Endothelial cell of umbilical vein (primary cell): ENCODE measurements around the gene UCHL1. TPM values are rescaled to one million over a fixed set of nuclear protein-coding genes. Genes with fewer than 3 reads are reported as not detected.

Experiments
- BruUV-seq: library from RNA; stranded (reverse); fragments of 400-500 nt; replicated peaks from 2 replicates; lab custom pipeline; 2021; lab: Mats Ljungman, UMichigan
- CTCF ChIA-PET: fragments of 300-600, 350-600 bp; sonication (Branson Sonifier 250); formaldehyde crosslinking; loops from one replicate; lab custom pipeline; 2021; ENCODE audit warnings: antibody characterized with exemption, inconsistent platforms; lab: Charles Lee
- POLR2A ChIA-PET: fragments of 300-600, 350-600 bp; sonication (Branson Sonifier 250); formaldehyde crosslinking; loops from one replicate; lab custom pipeline; 2021; ENCODE audit warnings: antibody characterized with exemption, inconsistent platforms; lab: Charles Lee
- DNase-seq: peaks from one replicate; pipeline ENCODE4 v3.0.0-alpha.2; 2011; ENCODE audit warnings: low read depth, low spot score
- FAIRE-seq: peaks from 2 replicates; lab custom pipeline; 2011; peaks lifted over from hg19 to GRCh38; lab: Jason Lieb, UNC
- H2AFZ ChIP-seq: 2 replicates; pipeline ENCODE4 v1.6.0; 2012; ENCODE audit warnings: low read depth, low read length, control low read depth, inconsistent platforms
- H3K27ac ChIP-seq: 2 replicates; pipeline ENCODE4 v1.5.1; 2011; ENCODE audit warnings: low read depth, mild to moderate bottlenecking, control low read depth, low read length, moderate library complexity; ENCODE audit not compliant: insufficient read depth
- H3K27me3 ChIP-seq, 2 experiments: 2 replicates each; pipeline versions ENCODE4 v1.6.0 to v1.6.1; 2011; ENCODE audit warnings: low read length in 2 of 2, mixed read lengths in 1 of 2; ENCODE audit not compliant: control insufficient read depth in 2 of 2, insufficient read depth in 2 of 2
- H3K36me3 ChIP-seq, 2 experiments: 2 replicates in 1 of 2; 3 replicates in 1 of 2; pipeline ENCODE4 v1.5.1; 2011; ENCODE audit warnings: low read length in 2 of 2, mild to moderate bottlenecking in 1 of 2, moderate library complexity in 1 of 2; ENCODE audit not compliant: control insufficient read depth in 2 of 2, insufficient read depth in 2 of 2; ENCODE audit errors: extremely low read depth in 1 of 2
- H3K4me1 ChIP-seq: 3 replicates; pipeline ENCODE4 v1.5.1; 2011; ENCODE audit warnings: mild to moderate bottlenecking, low read length; ENCODE audit not compliant: control insufficient read depth, insufficient read depth; ENCODE audit errors: extremely low read depth
- H3K4me2 ChIP-seq: 2 replicates; pipeline ENCODE4 v1.6.1; 2011; ENCODE audit warnings: low read length, control low read depth, mixed read lengths; ENCODE audit not compliant: insufficient read depth
- H3K4me3 ChIP-seq, 3 experiments: fragments of 200-600 bp in 1 of 3; sonication (generic), shearing (Covaris generic) in 1 of 3; replicated peaks in 1 of 3; 2 replicates each; pipeline ENCODE4 v1.5.1; 2011 to 2016; ENCODE audit warnings: control low read depth in 3 of 3, low read length in 3 of 3, mild to moderate bottlenecking in 2 of 3, inconsistent platforms in 1 of 3, low read depth in 1 of 3, moderate library complexity in 1 of 3; ENCODE audit not compliant: insufficient read depth in 1 of 3
- H3K79me2 ChIP-seq: 2 replicates; pipeline ENCODE4 v1.6.0; 2012; ENCODE audit warnings: low read length, inconsistent platforms; ENCODE audit not compliant: control insufficient read depth, insufficient read depth
- H3K9ac ChIP-seq: replicated peaks from 2 replicates; pipeline ENCODE3; 2011; ENCODE audit warnings: low read length, control low read depth; ENCODE audit not compliant: insufficient read depth; ENCODE audit errors: extremely low read depth
- H3K9me1 ChIP-seq: replicated peaks from 3 replicates; pipeline ENCODE4 v1.6.0; 2011; ENCODE audit warnings: mild to moderate bottlenecking, low read length; ENCODE audit not compliant: control insufficient read depth, insufficient read depth; ENCODE audit errors: extremely low read depth
- H3K9me3 ChIP-seq: replicated peaks from 2 replicates; pipeline ENCODE4 v1.5.1; 2012; ENCODE audit warnings: low read length, inconsistent platforms; ENCODE audit not compliant: control insufficient read depth, insufficient read depth
- H4K20me1 ChIP-seq: replicated peaks from 2 replicates; pipeline ENCODE3; 2011; ENCODE audit warnings: mild to moderate bottlenecking, low read length; ENCODE audit not compliant: control insufficient read depth, insufficient read depth; ENCODE audit errors: extremely low read depth
- CTCF ChIP-seq, 2 donors: IDR thresholded peaks; 1 replicate in 1 of 2; 2 replicates in 1 of 2; pipeline ENCODE4 v1.5.1; 2011; ENCODE audit warnings: low read length in 2 of 2, mild to moderate bottlenecking in 2 of 2, moderate library complexity in 2 of 2, control low read depth in 1 of 2, inconsistent platforms in 1 of 2, low read depth in 1 of 2; ENCODE audit not compliant: insufficient read depth in 1 of 2; ENCODE audit errors: extremely low read depth in 1 of 2
- EZH2 ChIP-seq: IDR thresholded peaks from 2 replicates; pipeline ENCODE4 v1.6.1; 2012; ENCODE audit warnings: borderline replicate concordance, low read depth, mild to moderate bottlenecking, moderate library complexity, low read length, inconsistent platforms; ENCODE audit not compliant: severe bottlenecking
- FOS ChIP-seq: IDR thresholded peaks from 2 replicates; pipeline ENCODE4 v1.6.1; 2011; ENCODE audit warnings: mild to moderate bottlenecking, low read length, moderate library complexity, borderline replicate concordance; ENCODE audit not compliant: insufficient read depth
- GATA2 ChIP-seq: IDR thresholded peaks from 2 replicates; pipeline ENCODE4 v1.7.0; 2011; ENCODE audit warnings: low read depth, mild to moderate bottlenecking, moderate library complexity, mixed read lengths, low read length; ENCODE audit not compliant: insufficient read length, insufficient read depth
- JUN ChIP-seq: IDR thresholded peaks from 2 replicates; pipeline ENCODE4 v1.6.1; 2011; ENCODE audit warnings: borderline replicate concordance, low read depth; ENCODE audit not compliant: insufficient read length, insufficient read depth
- MYC ChIP-seq: IDR thresholded peaks from one replicate; pipeline ENCODE4 v1.6.1; 2011; ENCODE audit warnings: mild to moderate bottlenecking, low read depth, low read length
- POLR2A ChIP-seq: IDR thresholded peaks from 2 replicates; pipeline ENCODE4 v1.6.1; 2012; ENCODE audit warnings: low read depth, mild to moderate bottlenecking, control low read depth, low read length
- dilution Hi-C: fragments of 300-500 bp; cut with MboI; formaldehyde crosslinking; loops from one replicate; pipeline ENCODE4 v1.15.0; 2019; ENCODE audit warnings: low sequenced_read_pairs; ENCODE audit not compliant: extremely low pct_ligation_motif_present
- intact Hi-C: fragments of 100-400 bp; cut with micrococcal nuclease; formaldehyde crosslinking; loops from one replicate; pipeline ENCODE4 v1.10.0; 2022
- polyA plus RNA-seq, 4 experiments: library from polyadenylated mRNA; depleted of rRNA in 3 of 4; stranded (reverse) in 3 of 4; unstranded in 1 of 4; fragments of >200 nt; gene quantifications; 2 replicates each; pipeline versions ENCODE4 v1.2.1 to v1.2.3, GENCODE V29; 2011 to 2012; ENCODE audit warnings: missing spikeins in 1 of 4
- total RNA-seq: library from RNA; stranded (reverse); gene quantifications from 2 replicates; pipeline ENCODE4 v1.2.3, GENCODE V29; 2021

UCHL1 gene
- total and polyA plus RNA-seq, 2 donors (not counting 3 experiments of a cell fraction or from before 2014, with no cell fraction given): 501 to 1,128 TPM

GRCh38 chr4:41260116-41260733, 3.5 kb downstream of the UCHL1 start:
- Histone ChIP-seq H3K4me3 (no peak overlapping the region), H3K4me2 (no peak overlapping the region), H3K9me3 (no peaks in the 10 kb centered on the region), H3K9ac (no peak overlapping the region), H3K4me1 (peaks cover 12% of the 10 kb centered on the region), H4K20me1 (no peaks in the 10 kb centered on the region), H3K9me1 (no peaks in the 10 kb centered on the region), H3K27ac (no peak overlapping the region), H3K27me3 (peaks cover 8 to 10% of the 10 kb centered on the region in 2 experiments), H3K36me3 (peaks cover 8 to 9% of the 10 kb centered on the region in 2 experiments), H3K79me2 (peaks cover 15% of the 10 kb centered on the region), H2AFZ (no peak overlapping the region)
- BruUV-seq: no TSS peak
- dilution Hi-C loops: no loop called here
- intact Hi-C loops: no loop called here
- POLR2A ChIA-PET: no interaction called here
- DNase-seq (no peak), FAIRE-seq (no peak)
- CTCF ChIA-PET: interaction anchor here (1.1 to 5.8 kb wide), 8 partner anchors 21 to 419 kb away, joined by 3 to 40 read pairs (median 12); no protein-coding TSS in a partner anchor
- TF ChIP-seq EZH2 (no peak), CTCF (IDR thresholded peaks at IDR 0.05; ENCODE audit: extremely low read depth in 1 of 2, insufficient read depth in 1 of 2, low read depth in 1 of 2, low read length in 2 of 2) (no peak), MYC (no peak), GATA2 (no peak), FOS (no peak), POLR2A (no peak), JUN (no peak)
